Tibial artery (tissue), 4 donors: ENCODE data around the gene MAP3K10.
"Not testable (repeated sequence)": the region's sequence is repeated elsewhere in the genome, so short reads cannot be mapped to it uniquely, and the experiment has no call there.

ENCODE experiments used
- DNase-seq, 2 donors: peaks; one replicate each; pipeline ENCODE4 v3.0.0-alpha.2; 2019
- H3K27ac ChIP-seq, 2 donors: fragments of 200-600 bp; sonication (generic) in 1 of 2; 1 replicate in 1 of 2; 2 replicates in 1 of 2; pipeline ENCODE4 v1.5.1; 2018 to 2019; ENCODE audit warnings: mild to moderate bottlenecking in 1 of 2
- H3K27me3 ChIP-seq, 2 donors: fragments of 200-600 bp; sonication (generic) in 1 of 2; one replicate each; pipeline versions ENCODE4 v1.5.1 to v1.6.0; 2016 to 2019
- H3K36me3 ChIP-seq, 3 donors: fragments of 200-600 bp; sonication (generic) in 2 of 3; one replicate each; pipeline ENCODE4 v1.5.1; 2016 to 2019; ENCODE audit warnings: mild to moderate bottlenecking in 2 of 3
- H3K4me1 ChIP-seq, 4 donors: fragments of 200-600 bp; sonication (generic) in 2 of 4; 1 replicate in 3 of 4; 2 replicates in 1 of 4; pipeline ENCODE4 v1.5.1; 2016 to 2019
- H3K4me3 ChIP-seq, 2 donors: fragments of 200-600 bp; sonication (generic) in 1 of 2; 1 replicate in 1 of 2; 2 replicates in 1 of 2; pipeline ENCODE4 v1.5.1; 2018 to 2019; ENCODE audit warnings: mild to moderate bottlenecking in 2 of 2
- H3K9me3 ChIP-seq, 3 donors: fragments of 200-600 bp; sonication (generic) in 1 of 3; one replicate each; pipeline ENCODE4 v1.5.1; 2016 to 2019
- CTCF ChIP-seq, 2 experiments: fragments of 200-600 bp in 1 of 2; fragments of 450-650 bp in 1 of 2; IDR thresholded peaks; one replicate each; pipeline ENCODE4 v1.5.1; 2017 to 2019; ENCODE audit warnings: antibody characterized with exemption in 2 of 2, mild to moderate bottlenecking in 1 of 2, moderate library complexity in 1 of 2
- intact Hi-C: fragments of 100-400 bp; cut with DNase I; formaldehyde crosslinking; loops from one replicate; pipeline ENCODE4 v1.15.0; 2023; ENCODE audit warnings: low total_unique reads

The MAP3K10 gene

GRCh38 chr19:40190891-40191835, at the start of gene MAP3K10:
Gene MAP3K10, plus strand, starts transcription at chr19:40191426. Its CDS starts 606 bp downstream, at chr19:40192032.
- no peaks in the 10 kb centered on the region for H3K9me3 ChIP-seq
- TF ChIP-seq CTCF (IDR thresholded peaks at IDR 0.05): no peak
- peaks cover 0 to 37% (median 15%) of the 10 kb centered on the region in 4 donors for H3K4me1 ChIP-seq
- peak within 1 kb of the TSS; percentile 100 for H3K27ac ChIP-seq
- H3K27me3 ChIP-seq: no peaks in the 10 kb centered on the region
- intact Hi-C loops: no loop called here
- no peaks in the 10 kb centered on the region for H3K36me3 ChIP-seq
- peak; percentile 71 to 83 for DNase-seq
- peak within 1 kb of the TSS; percentile 97 to 98 for H3K4me3 ChIP-seq

GRCh38 chr19:40141551-40141950, 49.7 kb upstream of the MAP3K10 start:
- Histone ChIP-seq H3K27me3 (peaks cover 0 to 8% of the 10 kb centered on the region in 2 donors), H3K4me1 (no peaks in the 10 kb centered on the region), H3K4me3 (no peak overlapping the region), H3K27ac (no peak overlapping the region), H3K9me3 (no peaks in the 10 kb centered on the region), H3K36me3 (no peaks in the 10 kb centered on the region)
- intact Hi-C loops: no loop called here
- no peak for TF ChIP-seq CTCF (IDR thresholded peaks at IDR 0.05)
- DNase-seq: no peak

- peaks cover 0 to 20% of the 10 kb centered on the region in 2 donors for H3K27me3 ChIP-seq
- no peak for DNase-seq
- H3K36me3 ChIP-seq: no peaks in the 10 kb centered on the region
- intact Hi-C loops: no loop called here
- H3K9me3 ChIP-seq: no peaks in the 10 kb centered on the region
- no peak overlapping the region for H3K4me3 ChIP-seq
- no peaks in the 10 kb centered on the region for H3K4me1 ChIP-seq
- no peak overlapping the region for H3K27ac ChIP-seq
- no peak for TF ChIP-seq CTCF (IDR thresholded peaks at IDR 0.05)
Observed at GRCh38 chr19:40143612-40144011, 47.6 kb upstream of the MAP3K10 start.

GRCh38 chr19:40144151-40144550, 47.1 kb upstream of the MAP3K10 start:
- Histone ChIP-seq H3K27me3 (peaks cover 0 to 20% of the 10 kb centered on the region in 2 donors), H3K9me3 (no peaks in the 10 kb centered on the region), H3K4me3 (no peak overlapping the region), H3K27ac (no peak overlapping the region), H3K36me3 (no peaks in the 10 kb centered on the region), H3K4me1 (no peaks in the 10 kb centered on the region)
- no peak for TF ChIP-seq CTCF (IDR thresholded peaks at IDR 0.05)
- no peak for DNase-seq
- intact Hi-C loops: no loop called here

- Histone ChIP-seq H3K36me3 (no peaks in the 10 kb centered on the region), H3K4me1 (no peaks in the 10 kb centered on the region), H3K9me3 (no peaks in the 10 kb centered on the region), H3K27ac (no peak overlapping the region), H3K27me3 (peaks cover 0 to 18% of the 10 kb centered on the region in 2 donors), H3K4me3 (no peak overlapping the region)
- intact Hi-C loops: no loop called here
- DNase-seq: no peak
- no peak for TF ChIP-seq CTCF (IDR thresholded peaks at IDR 0.05)
Observed at GRCh38 chr19:40144947-40145748, 46.1 kb upstream of the MAP3K10 start.

GRCh38 chr19:40145749-40146029, 45.5 kb upstream of the MAP3K10 start:
- peaks cover 0 to 18% of the 10 kb centered on the region in 2 donors for H3K27me3 ChIP-seq
- intact Hi-C loops, H3K4me3 ChIP-seq, H3K4me1 ChIP-seq, H3K27ac ChIP-seq, H3K9me3 ChIP-seq, DNase-seq, H3K36me3 ChIP-seq: not testable (repeated sequence)
